IMR-90 (cell line): Measurements from ENCODE around the gene FAM237A. TPM values are rescaled to one million over a fixed set of nuclear protein-coding genes. Genes with fewer than 3 reads are reported as not detected.

ENCODE experiments used
- ATAC-seq: fragments of 200-7000 bp; cut with Tn5 transposase; 2 replicates; pipeline ENCODE4 v1.9.1; 2020; ENCODE audit warnings: low read depth, mild to moderate bottlenecking, moderate library complexity
- BruUV-seq: library from RNA; stranded (reverse); fragments of 400-500 nt; replicated peaks from 2 replicates; lab custom pipeline; 2021; lab: Mats Ljungman, UMichigan
- CTCF ChIA-PET: fragments of 300-600 bp; formaldehyde crosslinking; extraction: SDS; loops from one replicate; lab custom pipeline; 2021; ENCODE audit warnings: antibody characterized with exemption; lab: Yijun Ruan, JAX
- POLR2A ChIA-PET: fragments of 300-600 bp; sonication (Branson Sonifier 250); formaldehyde crosslinking; loops from one replicate; lab custom pipeline; 2022; ENCODE audit warnings: antibody characterized with exemption; ENCODE audit not compliant: unreplicated experiment; lab: Charles Lee
- DNase-seq: peaks from one replicate; pipeline ENCODE4 v3.0.0; 2013
- H2AFZ ChIP-seq: replicated peaks from 2 replicates; pipeline ENCODE3; 2013; ENCODE audit warnings: low read length, mild to moderate bottlenecking; ENCODE audit not compliant: poor library complexity
- H2AK5ac ChIP-seq: 2 replicates; pipeline ENCODE4 v1.6.1; 2013; ENCODE audit warnings: low read depth, low read length, inconsistent platforms
- H2AK9ac ChIP-seq: replicated peaks from 2 replicates; pipeline ENCODE3; 2013; ENCODE audit warnings: mild to moderate bottlenecking, low read depth, low read length, moderate library complexity; ENCODE audit not compliant: poor library complexity
- H2BK120ac ChIP-seq: 2 replicates; pipeline ENCODE4 v1.6.1; 2013; ENCODE audit warnings: low read depth, low read length, inconsistent platforms
- H2BK15ac ChIP-seq: 3 replicates; pipeline ENCODE4 v1.6.1; 2013; ENCODE audit warnings: low read depth, low read length, inconsistent platforms
- H2BK20ac ChIP-seq: 2 replicates; pipeline ENCODE4 v1.6.1; 2013; ENCODE audit warnings: low read depth, mild to moderate bottlenecking, inconsistent platforms, low read length, moderate library complexity
- H2BK5ac ChIP-seq: 2 replicates; pipeline ENCODE4 v1.6.1; 2013; ENCODE audit warnings: mild to moderate bottlenecking, low read depth, low read length, inconsistent platforms; ENCODE audit not compliant: poor library complexity, severe bottlenecking
- H3K14ac ChIP-seq: replicated peaks from 2 replicates; pipeline ENCODE4 v1.6.1; 2013; ENCODE audit warnings: low read depth, low read length, inconsistent platforms
- H3K18ac ChIP-seq: 2 replicates; pipeline ENCODE4 v1.6.1; 2013; ENCODE audit warnings: low read depth, low read length, control low read depth
- H3K23ac ChIP-seq: 2 replicates; pipeline ENCODE4 v1.6.1; 2013; ENCODE audit warnings: low read depth, low read length, inconsistent platforms
- H3K27ac ChIP-seq: 2 replicates; pipeline ENCODE4 v1.5.1; 2013; ENCODE audit warnings: mild to moderate bottlenecking, control low read depth, low read length; ENCODE audit not compliant: insufficient read depth
- H3K27me3 ChIP-seq: 2 replicates; pipeline ENCODE4 v1.6.1; 2013; ENCODE audit warnings: low read length; ENCODE audit not compliant: control insufficient read depth, insufficient read depth
- H3K36me3 ChIP-seq: 2 replicates; pipeline ENCODE4 v1.6.1; 2013; ENCODE audit warnings: low read length, mixed read lengths; ENCODE audit not compliant: control insufficient read depth, insufficient read depth
- H3K4ac ChIP-seq: 2 replicates; pipeline ENCODE4 v1.6.1; 2013; ENCODE audit warnings: low read depth, low read length, inconsistent platforms
- H3K4me1 ChIP-seq: 2 replicates; pipeline ENCODE4 v1.6.1; 2013; ENCODE audit warnings: low read length, mixed read lengths; ENCODE audit not compliant: control insufficient read depth, insufficient read depth
- H3K4me2 ChIP-seq: 2 replicates; pipeline ENCODE4 v1.6.1; 2013; ENCODE audit warnings: low read depth, mild to moderate bottlenecking, control low read depth, low read length, moderate library complexity
- H3K4me3 ChIP-seq: 2 replicates; pipeline ENCODE4 v1.5.1; 2013; ENCODE audit warnings: low read depth, mild to moderate bottlenecking, control low read depth, low read length, moderate library complexity; ENCODE audit not compliant: insufficient read depth
- H3K56ac ChIP-seq: 2 replicates; pipeline ENCODE4 v1.6.1; 2013; ENCODE audit warnings: low read length, inconsistent platforms; ENCODE audit not compliant: insufficient read depth; ENCODE audit errors: extremely low read depth
- H3K79me1 ChIP-seq, 2 experiments: 2 replicates each; pipeline ENCODE4 v1.6.1; 2013; ENCODE audit warnings: low read length in 2 of 2, inconsistent platforms in 1 of 2, low read depth in 1 of 2
- H3K9ac ChIP-seq: 2 replicates; pipeline ENCODE4 v1.6.1; 2013; ENCODE audit warnings: low read depth, low read length, control low read depth
- H3K9me1 ChIP-seq: 2 replicates; pipeline ENCODE4 v1.6.1; 2013; ENCODE audit warnings: low read length, inconsistent platforms; ENCODE audit not compliant: insufficient read depth
- H3K9me3 ChIP-seq: 2 replicates; pipeline ENCODE4 v1.6.1; 2013; ENCODE audit warnings: low read length; ENCODE audit not compliant: control insufficient read depth, insufficient read depth
- H4K20me1 ChIP-seq: 2 replicates; pipeline ENCODE4 v1.6.1; 2013; ENCODE audit warnings: low read length, inconsistent platforms; ENCODE audit not compliant: insufficient read depth
- H4K5ac ChIP-seq: 2 replicates; pipeline ENCODE4 v1.6.1; 2013; ENCODE audit warnings: mild to moderate bottlenecking, low read depth, low read length, control low read depth
- H4K8ac ChIP-seq, 2 experiments: 2 replicates each; pipeline ENCODE4 v1.6.1; 2013; ENCODE audit warnings: low read depth in 2 of 2, low read length in 2 of 2, control low read depth in 1 of 2, inconsistent platforms in 1 of 2
- H4K91ac ChIP-seq: 2 replicates; pipeline ENCODE4 v1.6.1; 2013; ENCODE audit warnings: low read depth, low read length, inconsistent platforms; ENCODE audit not compliant: insufficient read depth
- POLR2A ChIP-seq: IDR thresholded peaks from 2 replicates; pipeline ENCODE4 v1.6.1; 2012; ENCODE audit warnings: mild to moderate bottlenecking, low read depth, low read length
- RAD21 ChIP-seq: IDR thresholded peaks from 2 replicates; pipeline ENCODE4 v1.6.1; 2012; ENCODE audit warnings: low read length, improper control_type of control experiment
- WGBS, 2 experiments: methylation state at CpG; one replicate each; pipeline versions ENCODE4 v1.1.5 to v1.1.7; 2013; ENCODE audit warnings: missing lambda C conversion rate in 2 of 2; ENCODE audit not compliant: insufficient read length in 1 of 2; ENCODE audit errors: extremely low coverage in 2 of 2; 5-methylcytosine and 5-hydroxymethylcytosine counted together
- dilution Hi-C: fragments of 300-500 bp; cut with HindIII; formaldehyde crosslinking; loops from one replicate; pipeline ENCODE4 v1.14.3; 2018; ENCODE audit warnings: low sequenced_read_pairs; ENCODE audit not compliant: unreplicated experiment
- in situ Hi-C: fragments of 300-500 bp; cut with MboI; formaldehyde crosslinking; loops from 3 replicates; pipeline ENCODE4 v1.14.3; 2019; ENCODE audit warnings: low sequenced_read_pairs, inconsistent platforms, mixed read lengths
- intact Hi-C: fragments of 100-400 bp; cut with micrococcal nuclease; formaldehyde crosslinking; loops from 2 replicates; pipeline ENCODE4 v1.10.0; 2022
- polyA plus RNA-seq, 3 experiments: library from polyadenylated mRNA; depleted of rRNA; stranded (reverse); fragments of >200 nt; gene quantifications; 2 replicates each; pipeline ENCODE4 v1.2.3, GENCODE V29; 2012; ENCODE audit warnings: low replicate concordance in 1 of 3
- total RNA-seq: library from RNA; depleted of rRNA; stranded (reverse); fragments of >200 nt; gene quantifications from 2 replicates; pipeline ENCODE4 v1.2.3, GENCODE V29; 2012

Gene FAM237A
- total and polyA plus RNA-seq, 2 of the 4 experiments (the other 2 are of a cell fraction) = not detected

DNA sequence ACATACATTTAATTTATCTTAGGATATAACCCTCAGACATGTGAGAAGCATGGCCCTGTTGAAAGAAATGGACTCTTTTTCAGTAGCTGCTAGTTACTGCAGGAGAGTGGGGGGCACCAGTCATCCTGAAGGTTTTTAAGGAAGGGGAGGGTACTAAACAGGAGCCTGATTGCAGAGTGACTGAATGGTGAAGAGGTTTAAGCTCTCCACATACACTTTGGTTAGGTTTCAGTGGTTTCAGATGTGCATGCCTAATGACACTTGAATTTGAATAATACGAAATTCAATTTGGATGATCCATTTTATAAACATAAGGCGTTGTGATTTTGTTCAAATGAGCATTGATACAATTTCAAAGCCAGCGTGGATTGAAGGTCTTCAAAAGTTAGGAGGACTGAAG lies 10.9 kb upstream of the FAM237A start:
- Histone ChIP-seq H2BK120ac (no peak overlapping the region), H3K9me1 (no peaks in the 10 kb centered on the region), H3K27ac (no peak overlapping the region), H3K79me1 (no peaks in the 10 kb centered on the region), H2AK9ac (no peak overlapping the region), H3K9ac (no peak overlapping the region), H4K20me1 (no peaks in the 10 kb centered on the region), H4K91ac (no peak overlapping the region), H2AK5ac (no peak overlapping the region), H3K4me3 (no peak overlapping the region), H2BK20ac (no peak overlapping the region), H3K4ac (no peak overlapping the region), H3K23ac (no peak overlapping the region), H3K14ac (no peak overlapping the region), H2AFZ (no peak overlapping the region), H4K8ac (no peak overlapping the region), H4K5ac (no peak overlapping the region), H3K18ac (no peak overlapping the region), H2BK15ac (no peak overlapping the region), H3K4me2 (no peak overlapping the region), H3K36me3 (no peaks in the 10 kb centered on the region), H3K9me3 (no peaks in the 10 kb centered on the region), H3K4me1 (no peaks in the 10 kb centered on the region), H3K27me3 (no peaks in the 10 kb centered on the region; the same call in 1 of the 2 replicates), H2BK5ac (no peak overlapping the region), H3K56ac (no peak overlapping the region)
- CTCF ChIA-PET = no interaction called here
- no peak for TF ChIP-seq POLR2A
- no peak for TF ChIP-seq RAD21
- WGBS, 2 experiments = no CpG with 5 or more reads among the region's 3 CpGs
- dilution Hi-C loops (no loop called here), intact Hi-C loops (no loop called here), in situ Hi-C loops (no loop called here)
- ATAC-seq (no peak), DNase-seq (no peak)
- BruUV-seq = no TSS peak
- POLR2A ChIA-PET = no interaction called here
